HCT116 (cell line): ENCODE data around the gene C10orf90. TPM values are rescaled to one million over a fixed set of nuclear protein-coding genes. Genes with fewer than 3 reads are reported as not detected.

Source experiments
- ATAC-seq: fragments of 200-7000 bp; cut with Tn5 transposase; 2 replicates; pipeline ENCODE4 v1.9.1; 2020; ENCODE audit warnings: mild to moderate bottlenecking, moderate library complexity
- BruUV-seq: library from RNA; stranded (reverse); fragments of 400-500 nt; replicated peaks from 2 replicates; lab custom pipeline; 2021; lab: Mats Ljungman, UMichigan
- CTCF ChIA-PET: fragments of 300-600 bp; sonication (Branson Sonifier 250); formaldehyde crosslinking; loops from one replicate; lab custom pipeline; 2021; ENCODE audit warnings: antibody characterized with exemption; lab: Charles Lee
- POLR2A ChIA-PET: fragments of 300-600, 350-600 bp; sonication (Branson Sonifier 250); formaldehyde crosslinking; loops from one replicate; lab custom pipeline; 2021; ENCODE audit warnings: antibody characterized with exemption; lab: Charles Lee
- RAD21 ChIA-PET, 2 experiments: fragments of 300-600 bp; sonication (Branson Sonifier 250); formaldehyde crosslinking; loops; one replicate each; lab custom pipeline; 2023; ENCODE audit warnings: low total read pairs in 2 of 2; ENCODE audit not compliant: uncharacterized antibody in 2 of 2, unreplicated experiment in 2 of 2, low non-redundant PET in 1 of 2; lab: Charles Lee
- DNase-seq: peaks from one replicate; pipeline ENCODE4 v3.0.0-alpha.2; 2010; ENCODE audit warnings: low read depth, low spot score
- H2AFZ ChIP-seq: fragments of 200-600 bp; shearing (Covaris generic), sonication (generic); 2 replicates; pipeline ENCODE4 v1.6.1; 2017; ENCODE audit warnings: low read depth, mixed run types, mixed read lengths, antibody characterized with exemption, low read length; ENCODE audit not compliant: poor library complexity, severe bottlenecking
- H3K27ac ChIP-seq: 2 replicates; pipeline ENCODE4 v1.5.1; 2012; ENCODE audit warnings: low read depth, low read length
- H3K27me3 ChIP-seq: fragments of 200-600 bp; sonication (generic); 2 replicates; pipeline ENCODE4 v1.6.1; 2016; ENCODE audit warnings: mixed run types, low read length, mixed read lengths; ENCODE audit not compliant: insufficient read depth
- H3K36me3 ChIP-seq, 2 experiments: fragments of 200-500 bp in 1 of 2; fragments of 200-600 bp in 1 of 2; sonication (Bioruptor generic) in 1 of 2; sonication (generic) in 1 of 2; 2 replicates each; pipeline versions ENCODE4 v1.5.1 to v1.6.1; 2014 to 2016; ENCODE audit warnings: low read length in 2 of 2, inconsistent platforms in 1 of 2, mixed read lengths in 1 of 2, mixed run types in 1 of 2; ENCODE audit not compliant: insufficient read depth in 2 of 2, control insufficient read depth in 1 of 2
- H3K4me1 ChIP-seq, 2 experiments: fragments of 200-600 bp in 1 of 2; sonication (generic) in 1 of 2; 2 replicates each; pipeline versions ENCODE4 v1.5.1 to v1.6.1; 2012 to 2017; ENCODE audit warnings: low read length in 2 of 2, inconsistent platforms in 1 of 2, mild to moderate bottlenecking in 1 of 2, mixed read lengths in 1 of 2, mixed run types in 1 of 2, moderate library complexity in 1 of 2; ENCODE audit not compliant: insufficient read depth in 2 of 2, control insufficient read depth in 1 of 2
- H3K4me2 ChIP-seq: fragments of 200-600 bp; sonication (generic); 2 replicates; pipeline ENCODE4 v1.6.1; 2017; ENCODE audit warnings: mixed run types, low read length, mixed read lengths
- H3K4me3 ChIP-seq, 2 experiments: fragments of 200-600 bp in 1 of 2; sonication (generic) in 1 of 2; replicated peaks in 1 of 2; 2 replicates each; pipeline ENCODE4 v1.5.1; 2011 to 2016; ENCODE audit warnings: low read length in 2 of 2, control low read depth in 1 of 2, low read depth in 1 of 2, mild to moderate bottlenecking in 1 of 2, mixed read lengths in 1 of 2, mixed run types in 1 of 2
- H3K79me2 ChIP-seq: fragments of 200-600 bp; sonication (generic); 2 replicates; pipeline ENCODE4 v1.6.1; 2017; ENCODE audit warnings: mild to moderate bottlenecking, mixed run types, low read length, moderate library complexity, mixed read lengths; ENCODE audit not compliant: insufficient read depth
- H3K9ac ChIP-seq: fragments of 200-600 bp; sonication (generic); 2 replicates; pipeline ENCODE4 v1.6.1; 2016; ENCODE audit warnings: low read length, mixed read lengths
- H3K9me2 ChIP-seq: fragments of 200-600 bp; sonication (generic), shearing (Covaris generic); 2 replicates; pipeline ENCODE4 v1.6.1; 2017; ENCODE audit warnings: mixed run types, mild to moderate bottlenecking, moderate library complexity; ENCODE audit not compliant: insufficient read depth
- H3K9me3 ChIP-seq, 2 experiments: fragments of 200-500 bp in 1 of 2; fragments of 200-600 bp in 1 of 2; sonication (Bioruptor generic) in 1 of 2; sonication (generic) in 1 of 2; 2 replicates each; pipeline ENCODE4 v1.6.1; 2014 to 2017; ENCODE audit warnings: low read length in 2 of 2, mixed read lengths in 2 of 2, inconsistent platforms in 1 of 2, low read depth in 1 of 2, mild to moderate bottlenecking in 1 of 2, mixed run types in 1 of 2, moderate library complexity in 1 of 2; ENCODE audit not compliant: control insufficient read depth in 1 of 2, insufficient read depth in 1 of 2
- H4K20me1 ChIP-seq: fragments of 200-600 bp; sonication (generic), shearing (Covaris generic); 2 replicates; pipeline ENCODE4 v1.6.1; 2017; ENCODE audit warnings: mixed run types, mild to moderate bottlenecking, moderate library complexity; ENCODE audit not compliant: insufficient read depth
- CEBPB ChIP-seq: IDR thresholded peaks from 2 replicates; pipeline ENCODE4 v1.6.1; 2012; ENCODE audit warnings: low read depth
- EGR1 ChIP-seq: IDR thresholded peaks from 2 replicates; pipeline ENCODE4 v1.6.1; 2012; ENCODE audit warnings: low read depth
- EZH2 ChIP-seq: fragments of 200-600 bp; sonication (generic); IDR thresholded peaks from 2 replicates; pipeline ENCODE4 v1.6.1; 2017; ENCODE audit warnings: antibody characterized with exemption, mixed run types
- EZH2phosphoT487 ChIP-seq: fragments of 200-600 bp; IDR thresholded peaks from 2 replicates; pipeline ENCODE4 v1.6.1; 2018; ENCODE audit warnings: antibody characterized with exemption, borderline replicate concordance
- FOSL1 ChIP-seq: IDR thresholded peaks from 2 replicates; pipeline ENCODE4 v1.6.1; 2012; ENCODE audit warnings: low read depth
- JUND ChIP-seq: IDR thresholded peaks from 2 replicates; pipeline ENCODE4 v1.6.1; 2012
- MAX ChIP-seq: IDR thresholded peaks from 2 replicates; pipeline ENCODE4 v1.6.1; 2012
- POLR2A ChIP-seq: IDR thresholded peaks from 2 replicates; pipeline ENCODE4 v1.7.0; 2011; ENCODE audit warnings: borderline replicate concordance; ENCODE audit not compliant: insufficient read depth, insufficient read length; ENCODE audit errors: extremely low read depth
- POLR2AphosphoS5 ChIP-seq: IDR thresholded peaks from 2 replicates; pipeline ENCODE4 v1.6.1; 2011; ENCODE audit warnings: mild to moderate bottlenecking, low read depth, low read length, moderate library complexity
- RAD21 ChIP-seq: IDR thresholded peaks from 2 replicates; pipeline ENCODE4 v1.6.1; 2012; ENCODE audit warnings: low read depth, mild to moderate bottlenecking
- REST ChIP-seq: IDR thresholded peaks from 2 replicates; pipeline ENCODE4 v1.6.1; 2012; ENCODE audit warnings: low read depth
- SIN3A ChIP-seq: IDR thresholded peaks from 2 replicates; pipeline ENCODE4 v1.6.1; 2012; ENCODE audit warnings: low read depth
- SP1 ChIP-seq: IDR thresholded peaks from 2 replicates; pipeline ENCODE4 v1.6.1; 2012; ENCODE audit warnings: low read depth
- SRF ChIP-seq: IDR thresholded peaks from 2 replicates; pipeline ENCODE4 v1.6.1; 2012; ENCODE audit warnings: low read depth
- TCF7L2 ChIP-seq: IDR thresholded peaks from 2 replicates; pipeline ENCODE4 v1.7.0; 2011; ENCODE audit warnings: borderline replicate concordance, inconsistent platforms; ENCODE audit not compliant: insufficient read depth, insufficient read length; ENCODE audit errors: extremely low read depth
- YY1 ChIP-seq: IDR thresholded peaks from 2 replicates; pipeline ENCODE4 v1.6.1; 2011; ENCODE audit warnings: low read length, low read depth, moderate library complexity, mild to moderate bottlenecking; ENCODE audit not compliant: insufficient replicate concordance; ENCODE audit errors: extremely low read depth
- ZFX ChIP-seq: fragments of 450-650 bp; IDR thresholded peaks from 2 replicates; pipeline ENCODE4 v1.6.1; 2017
- ZNF274 ChIP-seq: fragments of 200-500 bp; sonication (Bioruptor generic); IDR thresholded peaks from 2 replicates; pipeline ENCODE4 v1.6.1; 2014; ENCODE audit warnings: mild to moderate bottlenecking, low read depth, low read length, inconsistent platforms
- intact Hi-C: fragments of 100-400 bp; cut with micrococcal nuclease; formaldehyde crosslinking; loops from 2 replicates; pipeline ENCODE4 v1.10.0; 2022
- total RNA-seq: library from RNA; stranded (reverse); gene quantifications from one replicate; pipeline ENCODE4 v1.2.1, GENCODE V29; 2021; ENCODE audit not compliant: unreplicated experiment
- TF ChIP-seq, protein P1 (sequence below): IDR thresholded peaks from 2 replicates; pipeline ENCODE4 v1.6.1; 2012
- TF ChIP-seq, protein P2 (sequence below), 3 experiments: fragments of 200-600 bp in 1 of 3; sonication (generic) in 1 of 3; IDR thresholded peaks in 2 of 3; conservative IDR thresholded peaks in 1 of 3; 2 replicates each; pipeline ENCODE4 v1.5.1; 2012 to 2017; ENCODE audit warnings: low read depth in 2 of 3, low read length in 2 of 3, antibody characterized with exemption in 1 of 3, borderline replicate concordance in 1 of 3, control low read depth in 1 of 3, mild to moderate bottlenecking in 1 of 3, mixed read lengths in 1 of 3, mixed run types in 1 of 3, moderate library complexity in 1 of 3; ENCODE audit not compliant: insufficient read depth in 1 of 3

The C10orf90 gene
- total RNA-seq, 1 experiment from 2014 or later: not detected

DNA sequence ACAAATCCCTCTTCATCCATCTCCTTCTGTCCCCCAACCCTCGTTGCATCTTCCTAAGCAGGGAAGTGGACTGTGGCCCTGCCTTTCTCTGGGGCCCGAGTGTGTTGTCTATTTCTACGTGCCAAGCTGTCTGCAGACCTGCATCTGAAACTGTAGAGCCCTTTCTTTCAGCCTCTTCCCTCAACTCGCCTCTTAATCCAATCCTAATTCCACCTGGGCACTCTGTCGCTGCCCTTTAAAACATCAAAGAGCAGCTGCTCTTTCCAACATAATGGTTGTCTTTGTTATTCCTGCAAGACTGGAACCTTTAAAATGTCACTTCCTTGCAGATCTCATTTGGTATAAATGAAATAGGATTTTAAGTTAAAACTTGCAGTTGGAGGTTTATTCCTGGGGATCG lies 260.7 kb downstream of the C10orf90 start:
- CTCF ChIA-PET: no interaction called here
- H3K9me3 ChIP-seq: no peaks in the 10 kb centered on the region
- no peak overlapping the region for H3K9ac ChIP-seq
- no peaks in the 10 kb centered on the region for H3K79me2 ChIP-seq
- intact Hi-C loops: no loop called here
- H3K4me2 ChIP-seq: no peak overlapping the region
- POLR2A ChIA-PET: no interaction called here
- no TSS peak for BruUV-seq
- no peak for DNase-seq
- TF ChIP-seq YY1: no peak
- no peak for TF ChIP-seq EZH2phosphoT487
- no peak for TF ChIP-seq MAX
- TF ChIP-seq JUND: no peak
- TF ChIP-seq ZNF274: no peak
- TF ChIP-seq RAD21: no peak
- TF ChIP-seq POLR2AphosphoS5: no peak
- no peak for TF ChIP-seq EGR1
- TF ChIP-seq, protein P1, sequence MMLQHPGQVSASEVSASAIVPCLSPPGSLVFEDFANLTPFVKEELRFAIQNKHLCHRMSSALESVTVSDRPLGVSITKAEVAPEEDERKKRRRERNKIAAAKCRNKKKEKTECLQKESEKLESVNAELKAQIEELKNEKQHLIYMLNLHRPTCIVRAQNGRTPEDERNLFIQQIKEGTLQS: no peak
- TF ChIP-seq SIN3A: no peak
- no peak for TF ChIP-seq SRF
- TF ChIP-seq SP1: no peak
- TF ChIP-seq CEBPB: no peak
- TF ChIP-seq, protein P2, sequence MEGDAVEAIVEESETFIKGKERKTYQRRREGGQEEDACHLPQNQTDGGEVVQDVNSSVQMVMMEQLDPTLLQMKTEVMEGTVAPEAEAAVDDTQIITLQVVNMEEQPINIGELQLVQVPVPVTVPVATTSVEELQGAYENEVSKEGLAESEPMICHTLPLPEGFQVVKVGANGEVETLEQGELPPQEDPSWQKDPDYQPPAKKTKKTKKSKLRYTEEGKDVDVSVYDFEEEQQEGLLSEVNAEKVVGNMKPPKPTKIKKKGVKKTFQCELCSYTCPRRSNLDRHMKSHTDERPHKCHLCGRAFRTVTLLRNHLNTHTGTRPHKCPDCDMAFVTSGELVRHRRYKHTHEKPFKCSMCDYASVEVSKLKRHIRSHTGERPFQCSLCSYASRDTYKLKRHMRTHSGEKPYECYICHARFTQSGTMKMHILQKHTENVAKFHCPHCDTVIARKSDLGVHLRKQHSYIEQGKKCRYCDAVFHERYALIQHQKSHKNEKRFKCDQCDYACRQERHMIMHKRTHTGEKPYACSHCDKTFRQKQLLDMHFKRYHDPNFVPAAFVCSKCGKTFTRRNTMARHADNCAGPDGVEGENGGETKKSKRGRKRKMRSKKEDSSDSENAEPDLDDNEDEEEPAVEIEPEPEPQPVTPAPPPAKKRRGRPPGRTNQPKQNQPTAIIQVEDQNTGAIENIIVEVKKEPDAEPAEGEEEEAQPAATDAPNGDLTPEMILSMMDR (IDR thresholded peaks at IDR 0.05 in 2 of 3, conservative IDR thresholded peaks at IDR 0.05 in 1 of 3; ENCODE audit: borderline replicate concordance in 1 of 3, insufficient read depth in 1 of 3, low read depth in 2 of 3, low read length in 2 of 3): no peak
- TF ChIP-seq EZH2: no peak
- no peak for TF ChIP-seq FOSL1
- TF ChIP-seq POLR2A: no peak
- no peak for TF ChIP-seq ZFX
- no peak for TF ChIP-seq TCF7L2
- TF ChIP-seq REST: no peak
- no peaks in the 10 kb centered on the region for H3K9me2 ChIP-seq
- H2AFZ ChIP-seq: no peak overlapping the region
- no peaks in the 10 kb centered on the region for H3K36me3 ChIP-seq
- RAD21 ChIA-PET: no interaction called here
- no peak overlapping the region for H3K27ac ChIP-seq
- no peak overlapping the region for H3K4me3 ChIP-seq
- H3K27me3 ChIP-seq: peaks cover 41% of the 10 kb centered on the region
- ATAC-seq: no peak
- no peaks in the 10 kb centered on the region for H4K20me1 ChIP-seq
- H3K4me1 ChIP-seq: no peaks in the 10 kb centered on the region
